Stimulated activated CD4-positive, alpha-beta T cell treated with anti-CD3 and anti-CD28 coated beads, Interleukin-2, amount 100 ng/mL, for 4 hours (primary cell): ENCODE results near the gene BCL11B.

Experiments used
- DNase-seq: peaks from one replicate; pipeline ENCODE4 v3.0.0-alpha.2; 2020; ENCODE audit warnings: low read depth

BCL11B gene

GRCh38 chr14:99159341-99160340, 112.4 kb downstream of the BCL11B start:
- DNase-seq = no peak

GRCh38 chr14:99158646-99159165, 113.3 kb downstream of the BCL11B start:
- DNase-seq = no peak

- DNase-seq = no peak
These were observed 113.8 kb downstream of the BCL11B start for GRCh38 chr14:99158150-99158549.

GRCh38 chr14:99157676-99158075, 114.3 kb downstream of the BCL11B start:
- DNase-seq = no peak

- no peak for DNase-seq
These were observed 114.8 kb downstream of the BCL11B start for GRCh38 chr14:99157246-99157645.

- no peak for DNase-seq
These were observed 115.2 kb downstream of the BCL11B start for GRCh38 chr14:99156814-99157213.

- DNase-seq = no peak
These were observed 115.9 kb downstream of the BCL11B start for GRCh38 chr14:99156090-99156425.

GRCh38 chr14:99155173-99156089, 116.6 kb downstream of the BCL11B start:
- no peak for DNase-seq

- DNase-seq = no peak
These were observed 121.8 kb downstream of the BCL11B start for GRCh38 chr14:99150236-99150635.

- DNase-seq = no peak
These were observed 123.0 kb downstream of the BCL11B start for GRCh38 chr14:99148861-99149610.

- DNase-seq = no peak
These were observed 123.9 kb downstream of the BCL11B start for GRCh38 chr14:99148131-99148530.

GRCh38 chr14:99147366-99147740, 124.6 kb downstream of the BCL11B start:
- DNase-seq = no peak

- no peak for DNase-seq
These were observed 125.2 kb downstream of the BCL11B start for GRCh38 chr14:99146616-99147365.

- no peak for DNase-seq
These were observed 126.7 kb downstream of the BCL11B start for GRCh38 chr14:99145307-99145706.

- no peak for DNase-seq
These were observed 128.2 kb downstream of the BCL11B start for GRCh38 chr14:99143793-99144192.

GRCh38 chr14:99143126-99143525, 128.9 kb downstream of the BCL11B start:
- DNase-seq = no peak

GRCh38 chr14:99141236-99141635, 130.8 kb downstream of the BCL11B start:
- DNase-seq = no peak

- no peak for DNase-seq
These were observed 132.8 kb downstream of the BCL11B start for GRCh38 chr14:99138999-99139865.

- no peak for DNase-seq
These were observed 134.0 kb downstream of the BCL11B start for GRCh38 chr14:99137913-99138571.
